Activated CD8-positive, alpha-beta T cell treated with anti-CD3 and anti-CD28 coated beads for 36 hours (primary cell): ENCODE results near the gene NPHP4. TPM values are rescaled to one million over a fixed set of nuclear protein-coding genes. Genes with fewer than 3 reads are reported as not detected.

Experiments
- ATAC-seq: fragments of 200-7000 bp; cut with Tn5 transposase; one replicate; pipeline ENCODE4 v1.10.0; 2021; ENCODE audit warnings: mild to moderate bottlenecking, moderate library complexity
- CTCF ChIA-PET: fragments of 350-600 bp; sonication (Branson Sonifier 250); formaldehyde crosslinking; loops from one replicate; lab custom pipeline; 2021; ENCODE audit warnings: antibody characterized with exemption; lab: Charles Lee
- POLR2A ChIA-PET: fragments of 350-600 bp; sonication (Branson Sonifier 250); formaldehyde crosslinking; loops from one replicate; lab custom pipeline; 2021; ENCODE audit warnings: antibody characterized with exemption; lab: Charles Lee
- DNase-seq: peaks from one replicate; pipeline ENCODE4 v3.0.0-alpha.2; 2020
- H3K27ac Mint-ChIP-seq: one replicate; pipeline ENCODE4 v1.8.0; 2021; ENCODE audit warnings: mild to moderate bottlenecking, mixed read lengths
- H3K27me3 Mint-ChIP-seq: one replicate; pipeline ENCODE4 v1.8.0; 2021; ENCODE audit warnings: mixed read lengths
- H3K36me3 Mint-ChIP-seq: one replicate; pipeline ENCODE4 v1.8.0; 2021; ENCODE audit warnings: low read depth, mixed read lengths
- H3K4me1 Mint-ChIP-seq: one replicate; pipeline ENCODE4 v1.8.0; 2021; ENCODE audit warnings: low read depth, mixed read lengths
- H3K4me3 Mint-ChIP-seq: one replicate; pipeline ENCODE4 v1.8.0; 2021; ENCODE audit warnings: mild to moderate bottlenecking, moderate library complexity, mixed read lengths
- H3K9me3 Mint-ChIP-seq: one replicate; pipeline ENCODE4 v1.8.0; 2021; ENCODE audit warnings: mixed read lengths
- CTCF ChIP-seq: fragments of 200-600 bp; IDR thresholded peaks from one replicate; pipeline ENCODE4 v1.8.0; 2022; ENCODE audit warnings: antibody characterized with exemption, mild to moderate bottlenecking
- intact Hi-C: fragments of 100-400 bp; cut with micrococcal nuclease; formaldehyde crosslinking; loops from one replicate; pipeline ENCODE4 v1.10.0; 2022
- total RNA-seq, 2 experiments: library from RNA; stranded (reverse); gene quantifications; one replicate each; pipeline ENCODE4 v1.2.3, GENCODE V29; 2021

The NPHP4 gene
- total RNA-seq, 2 experiments from 2014 or later = 16.5 to 16.8 TPM

DNA sequence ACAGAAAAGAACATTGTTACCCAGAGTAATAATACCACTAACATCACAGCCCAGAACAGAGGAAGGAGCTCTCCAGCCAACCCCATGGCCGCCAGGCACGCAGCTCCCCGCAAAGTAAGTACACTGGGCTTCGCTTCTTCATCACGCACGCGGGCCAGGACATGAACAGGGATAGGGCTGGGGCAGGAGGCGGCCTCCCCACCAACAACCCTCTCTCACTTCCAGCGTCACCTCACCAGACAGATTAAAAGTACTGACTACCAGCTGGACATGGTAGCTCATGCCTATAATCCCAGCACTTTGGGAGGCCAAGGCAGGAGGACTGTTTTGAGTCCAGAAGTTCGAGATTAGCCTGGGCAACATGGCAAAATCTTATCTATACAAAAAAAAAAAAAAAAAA, 78.3 kb downstream of the NPHP4 start:
- H3K4me1 Mint-ChIP-seq = peaks cover 7% of the 10 kb centered on the region
- CTCF ChIA-PET = no interaction called here
- no peak overlapping the region for H3K4me3 Mint-ChIP-seq
- H3K36me3 Mint-ChIP-seq = no peaks in the 10 kb centered on the region
- no peak for ATAC-seq
- no peak for TF ChIP-seq CTCF
- H3K9me3 Mint-ChIP-seq = no peaks in the 10 kb centered on the region
- POLR2A ChIA-PET = no interaction called here
- H3K27me3 Mint-ChIP-seq = no peaks in the 10 kb centered on the region
- no peak for DNase-seq
- intact Hi-C loops = no loop called here
- H3K27ac Mint-ChIP-seq = no peak overlapping the region

- TF ChIP-seq CTCF = no peak
- DNase-seq (no peak), ATAC-seq (no peak)
- ChIA-PET CTCF (no interaction called here), POLR2A (interaction anchor here (1.0 kb wide), 1 partner anchor 10 kb away, joined by 3 read pairs; no protein-coding TSS in a partner anchor)
- intact Hi-C loops = no loop called here
- H3K4me1 Mint-ChIP-seq = peaks cover 7% of the 10 kb centered on the region
- no peaks in the 10 kb centered on the region for H3K27me3 Mint-ChIP-seq
- no peak overlapping the region for H3K27ac Mint-ChIP-seq
- H3K4me3 Mint-ChIP-seq = no peak overlapping the region
- H3K36me3 Mint-ChIP-seq = no peaks in the 10 kb centered on the region
- H3K9me3 Mint-ChIP-seq = no peaks in the 10 kb centered on the region
Observed at GRCh38 chr1:5913078-5913845, 79.0 kb downstream of the NPHP4 start.

- Mint-ChIP-seq H3K4me1 (peaks cover 7% of the 10 kb centered on the region), H3K9me3 (no peaks in the 10 kb centered on the region), H3K27ac (no peak overlapping the region), H3K4me3 (no peak overlapping the region), H3K36me3 (no peaks in the 10 kb centered on the region), H3K27me3 (no peaks in the 10 kb centered on the region)
- ChIA-PET CTCF (no interaction called here), POLR2A (no interaction called here)
- TF ChIP-seq CTCF = no peak
- intact Hi-C loops = no loop called here
- no peak for ATAC-seq
- no peak for DNase-seq
Observed at GRCh38 chr1:5911871-5912271, 80.4 kb downstream of the NPHP4 start.

- DNase-seq = no peak
- Mint-ChIP-seq H3K27me3 (no peaks in the 10 kb centered on the region), H3K9me3 (no peaks in the 10 kb centered on the region), H3K27ac (no peak overlapping the region), H3K36me3 (no peaks in the 10 kb centered on the region), H3K4me3 (no peak overlapping the region), H3K4me1 (peaks cover 6% of the 10 kb centered on the region)
- ChIA-PET CTCF (no interaction called here), POLR2A (no interaction called here)
- no peak for TF ChIP-seq CTCF
- intact Hi-C loops = no loop called here
- ATAC-seq = no peak
Observed at GRCh38 chr1:5911157-5911556, 81.1 kb downstream of the NPHP4 start.

- no peak for ATAC-seq
- Mint-ChIP-seq H3K4me1 (peaks cover under 1% of the 10 kb centered on the region), H3K9me3 (no peaks in the 10 kb centered on the region), H3K27ac (no peak overlapping the region), H3K4me3 (no peak overlapping the region), H3K27me3 (no peaks in the 10 kb centered on the region), H3K36me3 (no peaks in the 10 kb centered on the region)
- POLR2A ChIA-PET = no interaction called here
- intact Hi-C loops = no loop called here
- no peak for TF ChIP-seq CTCF
- DNase-seq = no peak
- CTCF ChIA-PET = no interaction called here
Observed at GRCh38 chr1:5910666-5911065, 81.6 kb downstream of the NPHP4 start.
